AG08396 (cell line): ENCODE data around the gene SHISA9.

ENCODE experiments used
- DNase-seq: peaks from one replicate; pipeline ENCODE4 v3.0.0; 2012; ENCODE audit warnings: low spot score, mixed read lengths

SHISA9 gene

GRCh38 chr16:13120557-13120956 lies 219.2 kb downstream of the SHISA9 start:
- no peak for DNase-seq

GRCh38 chr16:13123991-13124390 lies 222.6 kb downstream of the SHISA9 start:
- DNase-seq: no peak

- no peak for DNase-seq
These were observed 225.7 kb downstream of the SHISA9 start for GRCh38 chr16:13127144-13127543.

- no peak for DNase-seq
These were observed 229.2 kb downstream of the SHISA9 start for GRCh38 chr16:13130586-13130985.

DNA sequence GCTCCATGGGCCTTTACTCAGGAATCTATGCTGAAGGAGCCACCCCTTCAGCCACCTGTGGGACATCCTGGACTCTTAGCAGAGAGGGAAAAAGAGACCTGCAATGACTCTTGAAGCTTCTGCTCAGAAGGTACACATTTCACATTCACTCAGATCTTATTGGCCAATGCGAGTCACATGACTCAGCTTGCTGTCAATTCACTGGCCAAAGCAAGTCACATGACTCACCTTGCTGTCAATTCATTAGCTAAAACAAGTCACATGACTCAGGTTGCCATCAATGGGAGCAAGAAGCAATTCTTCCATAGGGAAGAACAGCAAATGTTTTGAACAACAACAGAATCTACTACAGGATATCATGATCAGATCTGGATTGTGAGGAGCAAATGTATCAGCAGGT lies 233.4 kb downstream of the SHISA9 start:
- no peak for DNase-seq

DNA sequence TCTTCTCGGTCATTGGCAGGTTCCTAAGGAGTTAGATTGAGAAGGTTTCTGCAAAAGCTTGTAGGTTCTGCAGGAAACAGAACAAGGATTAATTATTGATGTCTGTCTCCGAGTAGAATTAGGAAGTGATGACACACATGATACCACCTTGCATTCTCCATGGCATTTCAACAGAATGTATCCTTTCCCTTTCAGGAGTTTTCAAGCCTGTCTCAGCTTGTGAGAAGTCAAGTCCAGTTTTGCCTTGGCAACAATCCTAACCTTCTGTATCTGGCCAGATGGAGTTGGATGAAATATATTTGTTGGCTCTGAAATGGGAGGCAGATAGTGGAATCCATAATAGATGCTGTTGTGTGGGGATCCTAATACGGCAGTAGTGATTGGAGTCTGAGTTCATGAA lies 235.5 kb downstream of the SHISA9 start:
- DNase-seq: no peak

GRCh38 chr16:13138528-13138927 lies 237.1 kb downstream of the SHISA9 start:
- no peak for DNase-seq

GRCh38 chr16:13139661-13140241 lies 238.4 kb downstream of the SHISA9 start:
- DNase-seq: no peak

- no peak for DNase-seq
These were observed 242.2 kb downstream of the SHISA9 start for GRCh38 chr16:13143551-13143950.

- DNase-seq: no peak
These were observed 245.4 kb downstream of the SHISA9 start for GRCh38 chr16:13146829-13147228.

DNA sequence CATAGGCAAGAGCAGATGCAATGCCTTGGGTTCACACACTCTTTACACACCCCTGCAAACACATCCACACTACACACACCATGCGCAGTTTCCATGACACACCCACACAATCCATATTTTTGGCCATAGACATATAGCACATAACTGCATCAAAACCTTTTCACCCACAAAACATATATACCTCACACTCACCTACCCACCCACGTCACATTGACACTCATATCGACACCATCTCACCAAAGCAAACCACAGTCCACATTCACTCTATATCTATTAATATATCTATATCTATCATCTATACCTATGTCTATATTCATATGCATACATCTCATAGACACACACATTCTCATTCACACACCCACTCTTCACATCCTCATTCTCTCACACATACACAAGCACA lies 246.9 kb downstream of the SHISA9 start:
- no peak for DNase-seq

- no peak for DNase-seq
These were observed 247.4 kb downstream of the SHISA9 start for GRCh38 chr16:13148836-13149235.

DNA sequence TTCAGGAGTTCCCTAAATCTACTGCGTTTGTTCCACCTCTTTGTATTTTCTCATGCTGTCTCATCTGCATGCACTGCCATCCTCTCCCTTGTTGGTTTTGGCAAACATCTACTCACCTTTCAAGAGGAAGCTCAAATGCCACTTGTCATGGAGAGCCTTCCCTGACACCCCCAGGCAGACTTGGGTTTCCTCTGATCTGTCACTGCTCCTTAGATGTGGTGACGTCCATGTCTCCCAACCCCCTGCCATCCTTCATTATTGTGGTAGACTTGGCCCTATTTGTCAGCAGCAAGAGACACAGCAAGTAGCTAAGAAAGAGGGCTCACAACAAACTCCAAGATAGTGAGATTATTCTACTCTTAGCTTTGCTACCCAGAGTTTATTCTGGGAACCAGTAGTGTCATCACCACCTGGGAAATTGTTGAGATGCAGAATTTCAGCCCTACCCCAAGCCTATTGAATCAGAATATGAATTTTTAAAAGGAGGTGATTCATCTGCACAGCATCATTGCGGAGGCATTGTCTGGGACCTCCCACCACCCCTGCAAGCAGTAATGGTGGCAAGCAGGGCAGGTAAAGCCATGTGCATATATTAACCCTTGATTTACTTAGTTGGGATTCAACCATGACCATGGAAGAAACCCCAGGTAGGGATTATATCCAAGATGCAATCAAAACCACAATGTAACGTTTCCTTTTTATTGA lies 248.9 kb downstream of the SHISA9 start:
- DNase-seq: no peak

GRCh38 chr16:13153696-13154095 lies 252.3 kb downstream of the SHISA9 start:
- no peak for DNase-seq

DNA sequence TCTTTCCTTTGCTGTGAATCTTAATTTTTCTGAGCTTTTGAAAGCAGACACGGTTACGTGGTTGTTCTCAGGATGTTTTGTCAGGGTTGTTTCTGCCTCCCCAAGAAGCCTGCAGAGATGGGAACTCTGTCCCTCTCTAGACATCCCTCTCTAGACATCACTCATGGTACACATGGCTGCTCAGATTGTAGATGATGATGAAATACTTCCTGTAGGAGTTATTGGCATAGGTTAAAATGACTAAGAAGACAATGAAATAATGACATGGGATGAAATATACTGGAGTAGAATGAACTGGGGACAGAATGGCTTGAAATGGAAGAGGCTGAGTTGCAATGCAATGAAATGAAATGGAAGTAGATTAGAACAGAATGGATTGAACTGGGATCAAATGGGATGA lies 253.4 kb downstream of the SHISA9 start:
- DNase-seq: no peak

DNA sequence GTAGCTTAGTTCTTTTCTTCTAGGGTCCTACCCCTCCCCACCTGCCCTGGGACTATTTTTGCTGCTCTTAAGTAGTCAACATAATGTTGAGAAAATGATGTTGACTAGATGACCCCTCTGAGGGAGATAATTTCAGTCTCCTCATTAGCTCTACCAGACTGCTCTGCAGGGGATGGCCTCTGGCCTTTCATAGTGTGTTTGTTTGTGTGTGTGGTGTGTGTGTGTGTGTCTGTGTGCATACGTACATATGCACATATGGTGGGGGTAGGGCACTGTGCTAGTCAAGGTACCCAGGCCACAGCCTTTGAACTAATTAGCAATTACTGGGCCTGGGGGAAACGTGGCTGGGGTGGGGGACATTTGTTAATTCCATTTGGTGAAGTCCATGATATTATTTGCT lies 254.0 kb downstream of the SHISA9 start:
- DNase-seq: no peak

DNA sequence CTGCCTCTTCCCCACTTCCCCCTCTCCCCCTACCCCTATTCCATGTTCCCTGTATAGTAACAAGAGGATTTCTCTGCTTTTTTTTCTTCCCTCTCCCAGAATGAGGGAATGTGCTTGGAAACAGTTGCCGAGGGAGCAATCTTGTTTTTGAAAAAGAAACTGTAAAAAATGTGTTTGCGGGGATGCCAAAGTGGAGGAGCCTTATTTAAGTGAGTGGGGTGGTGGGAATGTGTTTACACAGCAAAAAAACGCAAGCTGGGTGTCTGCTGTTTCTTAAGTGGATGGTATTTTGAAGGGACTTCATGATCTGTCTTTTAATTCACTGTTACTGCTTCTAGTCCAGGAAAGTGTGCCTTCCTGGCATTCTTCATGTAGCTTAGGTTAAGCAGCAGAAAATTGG lies 254.4 kb downstream of the SHISA9 start:
- no peak for DNase-seq

GRCh38 chr16:13157082-13157481 lies 255.7 kb downstream of the SHISA9 start:
- DNase-seq: no peak

- no peak for DNase-seq
These were observed 257.0 kb downstream of the SHISA9 start for GRCh38 chr16:13158427-13158826.

- DNase-seq: no peak
These were observed 263.6 kb downstream of the SHISA9 start for GRCh38 chr16:13165024-13165423.

DNA sequence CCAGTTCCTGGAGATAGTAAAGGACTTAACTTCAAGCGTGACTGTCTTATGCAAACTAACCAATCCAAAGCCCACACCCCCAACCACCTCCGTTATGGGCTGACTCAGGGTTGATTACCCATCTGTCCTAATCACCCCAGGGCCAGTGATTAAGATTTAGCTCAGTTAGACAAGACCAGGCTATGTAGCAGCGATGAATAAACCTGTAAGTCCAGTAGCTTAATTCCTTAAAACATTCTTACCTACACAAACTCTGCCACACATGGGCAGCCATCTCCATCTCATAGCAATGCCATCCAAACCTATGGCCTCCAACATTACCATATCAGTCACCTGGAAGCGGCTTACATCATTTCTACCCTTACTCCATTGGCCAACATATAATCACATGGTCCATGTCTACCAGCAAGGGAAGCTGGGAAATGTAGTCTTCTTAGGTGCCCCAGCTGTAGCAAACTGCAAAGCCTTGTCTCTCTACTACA lies 266.7 kb downstream of the SHISA9 start:
- DNase-seq: no peak

DNA sequence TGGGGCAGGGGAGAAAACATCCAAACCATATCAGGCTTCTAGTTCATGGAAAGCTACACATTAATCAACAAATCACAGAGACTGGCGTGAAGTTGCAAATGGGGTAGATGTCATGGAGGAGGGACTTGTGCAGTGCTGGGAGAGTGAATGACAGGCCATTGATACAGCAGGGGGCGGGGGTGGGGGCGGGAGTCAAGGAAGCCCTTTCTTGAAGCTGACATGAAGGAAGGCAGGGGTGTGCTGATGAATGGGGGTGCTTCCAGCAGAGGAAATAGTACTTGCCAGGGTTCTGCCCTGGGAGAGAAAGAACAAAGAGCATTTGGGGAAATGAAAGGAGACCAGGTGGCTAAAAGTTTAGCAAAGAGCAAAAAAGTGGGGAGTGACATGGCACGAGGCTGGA lies 269.9 kb downstream of the SHISA9 start:
- no peak for DNase-seq

DNA sequence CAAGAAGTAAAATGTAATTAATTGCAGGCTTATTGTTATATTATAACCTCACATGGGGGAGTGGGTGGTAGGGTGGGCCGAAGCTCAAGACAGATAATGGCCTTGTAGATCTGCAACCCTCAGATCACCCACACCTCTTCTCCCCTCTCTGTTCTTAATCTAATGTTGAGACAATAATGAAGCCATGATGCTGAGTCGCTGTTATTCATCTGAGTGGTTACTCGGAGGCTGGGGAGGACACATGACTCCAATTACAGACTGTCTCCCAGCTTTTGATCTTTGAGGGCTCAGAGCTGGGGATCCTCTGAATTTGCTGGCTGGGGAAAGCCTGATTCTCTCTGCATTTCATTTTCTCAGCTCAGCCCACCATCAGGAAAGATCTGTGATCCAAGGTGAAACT lies 275.3 kb downstream of the SHISA9 start:
- DNase-seq: no peak

GRCh38 chr16:13178318-13178717 lies 276.9 kb downstream of the SHISA9 start:
- no peak for DNase-seq
